GM04503 (cell line): ENCODE results near the gene SPIC.
A peak's percentile ranks its signal among the peaks of the same experiment; 100 is the strongest.
"Not testable (repeated sequence)": the region's sequence is repeated elsewhere in the genome, so short reads cannot be mapped to it uniquely, and the experiment has no call there.

ENCODE experiments used
- DNase-seq: peaks from one replicate; pipeline ENCODE4 v3.0.0-alpha.2; 2012; ENCODE audit warnings: low read depth

Gene SPIC

GRCh38 chr12:101474711-101475386 lies at the start of gene SPIC:
Gene SPIC (plus strand): TSS chr12:101475336. CDS start chr12:101476905, 1,569 bp downstream.
- no peak for DNase-seq

DNA sequence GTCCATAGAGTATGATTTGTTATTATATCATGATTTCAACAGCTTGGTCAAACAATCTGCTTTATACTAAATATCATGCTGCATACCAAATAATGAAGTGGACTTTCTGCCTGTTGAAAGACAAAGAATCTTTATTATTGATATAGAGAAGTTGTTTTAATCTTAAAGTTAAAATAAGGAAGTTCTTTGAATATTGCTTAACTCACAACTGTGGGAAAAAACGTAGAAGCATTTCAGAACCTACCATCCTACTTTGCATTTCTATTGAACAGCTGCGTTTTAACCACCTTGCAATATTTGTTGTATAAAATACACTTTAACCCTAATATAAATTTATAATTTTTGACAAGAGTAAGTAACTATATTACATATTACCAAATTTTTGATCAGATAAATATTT lies 44.7 kb upstream of the SPIC start:
- no peak for DNase-seq

- no peak for DNase-seq
These were observed 39.0 kb upstream of the SPIC start for GRCh38 chr12:101436136-101436535.

DNA sequence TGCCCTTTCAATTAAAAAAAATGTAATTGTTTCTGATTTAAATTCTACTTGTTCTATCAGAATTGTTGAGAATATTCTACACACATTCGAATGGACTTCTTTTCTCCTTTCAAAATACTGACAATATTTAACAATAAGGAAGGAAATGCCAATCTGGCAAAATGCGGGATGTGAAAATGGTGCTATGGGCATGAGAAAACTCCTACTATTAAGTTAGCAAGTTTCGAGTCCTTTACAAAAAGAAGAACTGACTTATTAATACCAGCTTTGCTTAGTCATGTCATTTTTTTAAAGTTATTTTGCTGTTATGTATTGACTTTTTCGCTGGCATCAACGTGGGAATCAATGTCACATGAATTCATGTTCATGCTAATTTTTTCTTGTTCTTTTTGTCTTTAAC lies 35.9 kb upstream of the SPIC start:
- DNase-seq, result no peak

GRCh38 chr12:101441461-101442224 lies 33.5 kb upstream of the SPIC start:
- DNase-seq, result no peak

DNA sequence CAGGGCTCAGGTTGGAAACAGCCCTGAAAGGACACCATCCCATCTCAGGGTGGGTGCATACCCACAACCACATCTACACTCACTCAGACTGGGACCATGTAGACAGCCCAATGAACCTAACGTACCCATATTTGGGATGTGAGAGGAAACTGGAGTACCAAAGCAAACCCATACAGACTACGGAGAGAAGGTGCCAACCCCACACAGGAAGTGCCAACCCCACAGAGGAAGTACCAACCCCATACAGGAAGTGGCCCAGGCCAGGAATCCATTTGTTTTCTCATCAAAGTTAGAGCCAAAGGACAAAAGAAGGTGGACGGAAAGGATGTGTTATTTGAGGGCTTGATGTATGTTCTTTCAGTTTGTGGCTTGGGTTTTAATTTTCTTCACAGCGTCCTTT lies 19.5 kb upstream of the SPIC start:
- no peak for DNase-seq

DNA sequence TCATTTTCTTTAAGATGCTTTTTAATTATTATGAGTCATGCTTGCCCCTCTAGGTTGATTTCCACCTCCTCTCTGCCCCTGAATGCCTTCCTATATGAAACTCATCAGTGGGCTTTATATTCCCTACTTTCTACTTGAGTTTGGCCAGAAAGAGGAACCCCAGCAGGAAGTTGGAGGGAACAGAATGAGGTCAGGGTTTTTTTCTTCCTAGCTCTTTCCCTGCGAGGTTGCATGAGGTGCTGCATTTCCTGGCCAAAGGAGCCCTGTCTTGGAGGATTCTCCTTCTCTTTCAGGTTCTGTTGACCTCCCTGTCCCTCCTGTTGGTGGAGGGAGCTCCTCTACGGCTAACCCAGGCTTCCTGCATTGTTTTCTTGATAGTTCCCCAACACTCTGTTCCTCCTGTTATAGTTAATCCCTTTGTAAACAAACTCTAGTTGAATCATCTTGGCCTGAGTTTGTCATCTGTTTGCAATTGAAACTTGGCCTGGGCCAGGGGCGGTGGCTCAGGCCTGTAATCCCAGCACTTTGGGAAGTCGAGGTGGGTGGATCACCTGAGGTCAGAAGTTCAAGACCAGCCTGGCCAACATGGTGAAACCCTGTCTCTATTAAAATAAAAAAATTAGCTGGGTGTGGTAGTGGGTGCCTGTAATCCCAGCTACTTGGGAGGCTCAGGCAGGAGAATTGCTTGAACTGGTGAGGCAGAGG lies 15.3 kb upstream of the SPIC start:
- peak; percentile 24 for DNase-seq

DNA sequence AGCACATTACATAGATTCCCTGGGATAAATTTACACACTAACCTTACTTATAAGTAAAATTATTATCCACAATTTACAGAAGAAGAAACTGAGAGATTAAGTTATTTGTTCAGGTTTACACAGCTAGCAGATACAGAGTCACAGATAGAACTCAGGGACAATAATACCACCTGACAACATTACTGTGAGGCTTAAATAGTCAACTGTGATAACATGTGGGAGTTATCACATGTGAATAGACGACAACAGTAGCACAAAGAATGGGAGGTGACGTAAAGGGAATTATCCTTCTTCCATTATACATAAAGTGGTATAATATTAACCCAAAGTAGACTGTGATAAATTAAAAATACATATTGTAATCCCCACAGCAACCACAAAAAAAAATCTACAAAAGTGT lies 6.2 kb upstream of the SPIC start:
- DNase-seq, result no peak

GRCh38 chr12:101470939-101471338 lies 4.2 kb upstream of the SPIC start:
- DNase-seq, result no peak

GRCh38 chr12:101471878-101472277 lies 3.3 kb upstream of the SPIC start:
- not testable (repeated sequence) for DNase-seq

- DNase-seq, result no peak
These were observed 888 bp upstream of the SPIC start for GRCh38 chr12:101474248-101474647.

DNA sequence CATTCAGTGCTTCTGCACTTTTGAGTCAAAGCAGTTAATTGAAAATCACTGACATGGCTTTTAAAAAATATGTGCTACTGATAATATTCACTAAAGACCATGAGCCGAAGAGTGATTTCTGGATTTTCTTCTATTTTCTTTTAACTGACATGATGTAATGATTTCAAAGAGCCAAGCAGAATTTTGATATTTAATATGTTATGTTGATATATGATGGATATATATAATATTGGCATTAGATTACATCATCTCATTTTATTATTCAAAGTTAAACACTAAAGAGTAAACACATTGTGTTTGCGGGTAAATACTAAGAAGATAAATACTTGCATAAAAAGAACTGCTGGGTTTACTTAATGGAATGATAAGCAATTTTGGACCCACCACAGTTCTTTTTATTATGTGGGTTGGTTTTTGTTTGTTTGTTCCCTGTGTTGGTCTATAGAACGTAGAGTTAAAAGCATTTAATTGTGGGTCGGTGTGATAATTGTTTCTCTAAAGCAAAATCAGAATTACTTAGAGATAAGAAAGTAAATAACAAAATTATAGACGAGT lies 692 bp downstream of the SPIC start:
- DNase-seq, result no peak

- DNase-seq, result no peak
These were observed 5.7 kb downstream of the SPIC start for GRCh38 chr12:101480849-101481248.

GRCh38 chr12:101485021-101485420 lies 9.9 kb downstream of the SPIC start:
- peak; percentile 6 for DNase-seq

GRCh38 chr12:101488469-101488868 lies 13.3 kb downstream of the SPIC start:
- no peak for DNase-seq

GRCh38 chr12:101490286-101490920 lies 15.3 kb downstream of the SPIC start:
- no peak for DNase-seq

- DNase-seq, result no peak
These were observed 16.2 kb downstream of the SPIC start for GRCh38 chr12:101491329-101491728.

- no peak for DNase-seq
These were observed 18.4 kb downstream of the SPIC start for GRCh38 chr12:101493556-101493955.

DNA sequence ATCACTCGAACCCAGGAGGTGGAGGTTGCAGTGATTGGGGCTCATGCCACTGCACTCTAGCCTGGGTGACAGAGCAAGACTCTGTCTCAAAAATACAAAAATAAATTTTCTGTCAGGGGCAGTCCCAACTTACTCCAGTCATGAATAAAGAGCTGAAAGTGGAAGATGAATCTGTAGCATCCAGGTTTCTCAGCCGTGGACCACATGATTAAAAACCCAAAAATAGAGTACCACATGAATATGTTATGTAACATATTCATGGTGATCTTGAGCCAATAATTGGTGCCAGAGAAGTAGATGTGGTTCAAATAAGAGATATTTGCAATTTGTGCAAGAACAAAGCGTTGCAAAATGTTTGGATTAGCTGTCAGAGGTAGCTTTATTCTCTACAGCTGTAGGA lies 23.1 kb downstream of the SPIC start:
- DNase-seq, result no peak

GRCh38 chr12:101501410-101501995 lies 26.4 kb downstream of the SPIC start:
- no peak for DNase-seq

DNA sequence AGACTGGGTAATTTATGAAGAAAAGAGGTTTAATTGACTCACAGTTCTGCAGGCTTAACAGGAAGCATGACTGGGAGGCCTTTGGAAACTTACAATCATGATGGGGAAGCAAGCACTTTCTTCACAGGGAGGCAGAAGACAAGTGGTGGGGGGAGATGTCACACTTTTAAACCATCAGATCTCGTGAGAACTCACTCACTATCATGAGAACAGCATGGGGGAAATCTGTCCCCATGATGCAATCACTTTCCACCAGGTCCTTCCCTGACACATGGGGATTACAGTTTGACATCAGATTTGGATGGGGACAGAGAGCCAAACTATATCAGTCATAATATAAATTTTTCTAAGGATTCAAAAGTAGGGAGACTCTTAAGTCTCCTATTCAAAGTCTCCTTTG lies 46.0 kb downstream of the SPIC start:
- no peak for DNase-seq

GRCh38 chr12:101527682-101528081 lies 52.5 kb downstream of the SPIC start:
- no peak for DNase-seq
